HepG2 (cell line): ENCODE data around the gene ASB16. TPM values are rescaled to one million over a fixed set of nuclear protein-coding genes. Genes with fewer than 3 reads are reported as not detected.

Experiments used
- AGO2 ChIP-seq: fragments of 200-400 bp; formaldehyde crosslinking; optimal IDR thresholded peaks from 2 replicates; pipeline ENCODE3; 2017; ENCODE audit warnings: mild to moderate bottlenecking, low read depth, low read length, moderate library complexity
- CHCHD3 ChIP-seq: sonication (generic); formaldehyde crosslinking; IDR thresholded peaks from 2 replicates; pipeline ENCODE4 v1.8.0; 2022; ENCODE audit warnings: mild to moderate bottlenecking, missing genetic modification reagents, moderate library complexity
- ERF ChIP-seq: IDR thresholded peaks from 2 replicates; pipeline ENCODE4 v1.6.1; 2018; ENCODE audit warnings: missing biosample characterization, missing genetic modification reagents
- ETV5 ChIP-seq: IDR thresholded peaks from 2 replicates; pipeline ENCODE4 v1.6.1; 2018; ENCODE audit warnings: missing biosample characterization, missing genetic modification reagents, inconsistent platforms, borderline replicate concordance
- GABPB1 ChIP-seq: IDR thresholded peaks from 2 replicates; pipeline ENCODE4 v1.6.1; 2016; ENCODE audit warnings: mild to moderate bottlenecking, missing genetic modification reagents, moderate library complexity, missing compliant biosample characterization
- HOXA7 ChIP-seq: sonication (generic); formaldehyde crosslinking; IDR thresholded peaks from 2 replicates; pipeline ENCODE4 v1.8.1; 2022; ENCODE audit warnings: mild to moderate bottlenecking, missing genetic modification reagents, moderate library complexity
- MEIS2 ChIP-seq: sonication (generic); formaldehyde crosslinking; IDR thresholded peaks from 2 replicates; pipeline ENCODE4 v1.9.0; 2021; ENCODE audit warnings: mild to moderate bottlenecking, missing genetic modification reagents
- POGZ ChIP-seq: sonication (generic); formaldehyde crosslinking; IDR thresholded peaks from 2 replicates; pipeline ENCODE4 v1.4.0; 2020; ENCODE audit warnings: mild to moderate bottlenecking, missing genetic modification reagents
- RBM22 ChIP-seq: fragments of 200-400 bp; formaldehyde crosslinking; optimal IDR thresholded peaks from 2 replicates; pipeline ENCODE3; 2017; ENCODE audit warnings: mild to moderate bottlenecking, low read length, moderate library complexity
- RBM39 ChIP-seq: fragments of 200-400 bp; formaldehyde crosslinking; IDR thresholded peaks from one replicate; pipeline ENCODE4 v1.6.1; 2018; ENCODE audit warnings: antibody characterized with exemption, mild to moderate bottlenecking, low read depth, low read length; ENCODE audit not compliant: poor library complexity, severe bottlenecking
- SALL2 ChIP-seq: sonication (generic); formaldehyde crosslinking; IDR thresholded peaks from 2 replicates; pipeline ENCODE4 v1.8.1; 2023; ENCODE audit warnings: mild to moderate bottlenecking, missing genetic modification reagents, inconsistent platforms
- ZFP36L1 ChIP-seq: sonication (generic); formaldehyde crosslinking; IDR thresholded peaks from 2 replicates; pipeline ENCODE4 v1.8.0; 2022; ENCODE audit warnings: mild to moderate bottlenecking, missing genetic modification reagents, moderate library complexity
- ZNF121 ChIP-seq: sonication (generic); formaldehyde crosslinking; IDR thresholded peaks from 2 replicates; pipeline ENCODE4 v1.5.0; 2020; ENCODE audit warnings: mild to moderate bottlenecking, missing genetic modification reagents
- ZNF329 ChIP-seq: sonication (generic); formaldehyde crosslinking; IDR thresholded peaks from 2 replicates; pipeline ENCODE4 v1.9.0; 2021; ENCODE audit warnings: low read depth, mild to moderate bottlenecking, missing genetic modification reagents
- ZNF674 ChIP-seq: sonication (generic); formaldehyde crosslinking; IDR thresholded peaks from 2 replicates; pipeline ENCODE4 v1.5.0; 2020; ENCODE audit warnings: low read depth, mild to moderate bottlenecking, missing genetic modification reagents
- ZNF746 ChIP-seq: sonication (generic); formaldehyde crosslinking; IDR thresholded peaks from 2 replicates; pipeline ENCODE4 v1.8.0; 2022; ENCODE audit warnings: mild to moderate bottlenecking, missing genetic modification reagents
- polyA plus RNA-seq, 8 experiments: library from polyadenylated mRNA; depleted of rRNA in 3 of 8; stranded (reverse) in 7 of 8; unstranded in 1 of 8; fragments of >200 nt; fragmentation: Illumina TruSeq in 4 of 8; extraction: Trizol in 4 of 8; gene quantifications; 2 replicates each; pipeline versions ENCODE4 v1.2.1 to v1.2.3, GENCODE V29; 2011 to 2016; ENCODE audit warnings: low read depth in 4 of 8, missing spikeins in 1 of 8, mixed read lengths in 1 of 8; ENCODE audit not compliant: insufficient read depth in 1 of 8
- total RNA-seq, 5 experiments: library from RNA; depleted of rRNA; stranded (reverse); fragments of >200 nt; fragmentation: Illumina TruSeq; extraction: Trizol; gene quantifications; 2 replicates each; pipeline ENCODE4 v1.2.3, GENCODE V29; 2016; ENCODE audit warnings: low read depth in 1 of 5
- TF ChIP-seq, protein P1 (sequence below): sonication (generic); formaldehyde crosslinking; IDR thresholded peaks from 2 replicates; pipeline ENCODE4 v1.4.0; 2020; ENCODE audit warnings: mild to moderate bottlenecking, missing genetic modification reagents
- TF ChIP-seq, protein P2 (sequence below): sonication (generic); formaldehyde crosslinking; IDR thresholded peaks from 2 replicates; pipeline ENCODE4 v1.5.0; 2020; ENCODE audit warnings: mild to moderate bottlenecking, low read depth, missing genetic modification reagents, borderline replicate concordance
- TF ChIP-seq, protein P3 (sequence below): sonication (generic); formaldehyde crosslinking; IDR thresholded peaks from 2 replicates; pipeline ENCODE4 v1.5.1; 2020; ENCODE audit warnings: missing genetic modification reagents, mild to moderate bottlenecking, borderline replicate concordance
- TF ChIP-seq, protein P4 (sequence below): sonication (generic); formaldehyde crosslinking; IDR thresholded peaks from 2 replicates; pipeline ENCODE4 v1.4.0; 2020; ENCODE audit warnings: missing genetic modification reagents, borderline replicate concordance

ASB16 gene
- total and polyA plus RNA-seq, 2 of the 13 experiments (the other 11 are each of a cell fraction or from before 2014, with no cell fraction given): 0.07 TPM; not detected in 1

DNA sequence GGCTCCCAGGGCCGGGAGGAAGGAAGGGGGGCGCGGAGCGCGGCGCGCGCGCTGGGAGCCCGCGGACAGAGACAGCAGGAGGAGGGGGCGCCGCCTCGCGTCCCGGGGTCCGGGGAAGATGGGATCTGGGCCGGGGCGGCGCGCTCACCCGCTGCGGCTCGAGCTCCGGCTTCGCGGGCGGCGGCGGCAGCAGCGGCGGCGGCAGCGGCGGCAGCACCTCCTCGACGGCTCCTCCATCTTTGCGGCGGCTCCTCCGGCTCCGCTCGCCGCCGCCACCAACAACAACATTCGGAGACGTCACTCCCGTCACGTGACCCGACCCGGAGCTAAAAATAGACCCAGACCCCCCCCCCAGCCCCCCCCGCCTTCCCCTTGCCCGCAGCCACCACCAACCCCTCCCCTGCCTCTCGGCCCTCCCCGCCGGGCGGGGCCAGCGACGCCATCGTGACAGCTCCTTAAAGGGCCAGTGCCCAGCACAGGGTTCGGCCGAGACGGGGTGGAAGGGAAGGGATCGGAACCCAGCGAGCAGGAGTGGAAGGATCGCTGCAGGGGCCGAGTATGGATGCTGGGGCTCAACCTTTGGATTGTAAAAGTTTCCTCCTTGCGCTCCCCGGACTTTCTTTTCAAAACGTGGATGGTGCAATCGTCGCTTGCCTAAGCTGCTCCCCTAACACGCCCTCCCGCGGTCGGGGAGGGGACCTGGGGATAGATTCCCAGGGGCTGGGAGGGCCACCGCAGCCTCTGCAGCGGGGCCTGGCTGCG lies 47.0 kb upstream of the ASB16 start, which contains the start of gene HDAC5 (continued):
- TF ChIP-seq, protein P1, sequence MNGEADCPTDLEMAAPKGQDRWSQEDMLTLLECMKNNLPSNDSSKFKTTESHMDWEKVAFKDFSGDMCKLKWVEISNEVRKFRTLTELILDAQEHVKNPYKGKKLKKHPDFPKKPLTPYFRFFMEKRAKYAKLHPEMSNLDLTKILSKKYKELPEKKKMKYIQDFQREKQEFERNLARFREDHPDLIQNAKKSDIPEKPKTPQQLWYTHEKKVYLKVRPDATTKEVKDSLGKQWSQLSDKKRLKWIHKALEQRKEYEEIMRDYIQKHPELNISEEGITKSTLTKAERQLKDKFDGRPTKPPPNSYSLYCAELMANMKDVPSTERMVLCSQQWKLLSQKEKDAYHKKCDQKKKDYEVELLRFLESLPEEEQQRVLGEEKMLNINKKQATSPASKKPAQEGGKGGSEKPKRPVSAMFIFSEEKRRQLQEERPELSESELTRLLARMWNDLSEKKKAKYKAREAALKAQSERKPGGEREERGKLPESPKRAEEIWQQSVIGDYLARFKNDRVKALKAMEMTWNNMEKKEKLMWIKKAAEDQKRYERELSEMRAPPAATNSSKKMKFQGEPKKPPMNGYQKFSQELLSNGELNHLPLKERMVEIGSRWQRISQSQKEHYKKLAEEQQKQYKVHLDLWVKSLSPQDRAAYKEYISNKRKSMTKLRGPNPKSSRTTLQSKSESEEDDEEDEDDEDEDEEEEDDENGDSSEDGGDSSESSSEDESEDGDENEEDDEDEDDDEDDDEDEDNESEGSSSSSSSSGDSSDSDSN (CRISPR knock-in tag): peak; percentile 87
- TF ChIP-seq, protein P2, sequence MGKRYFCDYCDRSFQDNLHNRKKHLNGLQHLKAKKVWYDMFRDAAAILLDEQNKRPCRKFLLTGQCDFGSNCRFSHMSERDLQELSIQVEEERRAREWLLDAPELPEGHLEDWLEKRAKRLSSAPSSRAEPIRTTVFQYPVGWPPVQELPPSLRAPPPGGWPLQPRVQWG (CRISPR knock-in tag): no peak
- TF ChIP-seq, protein P3, sequence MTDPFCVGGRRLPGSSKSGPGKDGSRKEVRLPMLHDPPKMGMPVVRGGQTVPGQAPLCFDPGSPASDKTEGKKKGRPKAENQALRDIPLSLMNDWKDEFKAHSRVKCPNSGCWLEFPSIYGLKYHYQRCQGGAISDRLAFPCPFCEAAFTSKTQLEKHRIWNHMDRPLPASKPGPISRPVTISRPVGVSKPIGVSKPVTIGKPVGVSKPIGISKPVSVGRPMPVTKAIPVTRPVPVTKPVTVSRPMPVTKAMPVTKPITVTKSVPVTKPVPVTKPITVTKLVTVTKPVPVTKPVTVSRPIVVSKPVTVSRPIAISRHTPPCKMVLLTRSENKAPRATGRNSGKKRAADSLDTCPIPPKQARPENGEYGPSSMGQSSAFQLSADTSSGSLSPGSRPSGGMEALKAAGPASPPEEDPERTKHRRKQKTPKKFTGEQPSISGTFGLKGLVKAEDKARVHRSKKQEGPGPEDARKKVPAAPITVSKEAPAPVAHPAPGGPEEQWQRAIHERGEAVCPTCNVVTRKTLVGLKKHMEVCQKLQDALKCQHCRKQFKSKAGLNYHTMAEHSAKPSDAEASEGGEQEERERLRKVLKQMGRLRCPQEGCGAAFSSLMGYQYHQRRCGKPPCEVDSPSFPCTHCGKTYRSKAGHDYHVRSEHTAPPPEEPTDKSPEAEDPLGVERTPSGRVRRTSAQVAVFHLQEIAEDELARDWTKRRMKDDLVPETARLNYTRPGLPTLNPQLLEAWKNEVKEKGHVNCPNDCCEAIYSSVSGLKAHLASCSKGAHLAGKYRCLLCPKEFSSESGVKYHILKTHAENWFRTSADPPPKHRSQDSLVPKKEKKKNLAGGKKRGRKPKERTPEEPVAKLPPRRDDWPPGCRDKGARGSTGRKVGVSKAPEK: no peak; the same call in 1 of the 2 replicates
- TF ChIP-seq ZNF746 (CRISPR knock-in tag): peak; percentile 86
- TF ChIP-seq POGZ (CRISPR knock-in tag): peak; percentile 29
- peak; percentile 79; the same call in 1 of the 2 replicates for TF ChIP-seq ZFP36L1 (CRISPR knock-in tag)
- no peak for TF ChIP-seq ZNF674 (CRISPR knock-in tag)
- TF ChIP-seq SALL2: peak; percentile 62
- no peak for TF ChIP-seq RBM39
- TF ChIP-seq AGO2: no peak
- TF ChIP-seq ZNF121 (CRISPR knock-in tag): no peak
- no peak for TF ChIP-seq ZNF329 (CRISPR knock-in tag)
- TF ChIP-seq, protein P4, sequence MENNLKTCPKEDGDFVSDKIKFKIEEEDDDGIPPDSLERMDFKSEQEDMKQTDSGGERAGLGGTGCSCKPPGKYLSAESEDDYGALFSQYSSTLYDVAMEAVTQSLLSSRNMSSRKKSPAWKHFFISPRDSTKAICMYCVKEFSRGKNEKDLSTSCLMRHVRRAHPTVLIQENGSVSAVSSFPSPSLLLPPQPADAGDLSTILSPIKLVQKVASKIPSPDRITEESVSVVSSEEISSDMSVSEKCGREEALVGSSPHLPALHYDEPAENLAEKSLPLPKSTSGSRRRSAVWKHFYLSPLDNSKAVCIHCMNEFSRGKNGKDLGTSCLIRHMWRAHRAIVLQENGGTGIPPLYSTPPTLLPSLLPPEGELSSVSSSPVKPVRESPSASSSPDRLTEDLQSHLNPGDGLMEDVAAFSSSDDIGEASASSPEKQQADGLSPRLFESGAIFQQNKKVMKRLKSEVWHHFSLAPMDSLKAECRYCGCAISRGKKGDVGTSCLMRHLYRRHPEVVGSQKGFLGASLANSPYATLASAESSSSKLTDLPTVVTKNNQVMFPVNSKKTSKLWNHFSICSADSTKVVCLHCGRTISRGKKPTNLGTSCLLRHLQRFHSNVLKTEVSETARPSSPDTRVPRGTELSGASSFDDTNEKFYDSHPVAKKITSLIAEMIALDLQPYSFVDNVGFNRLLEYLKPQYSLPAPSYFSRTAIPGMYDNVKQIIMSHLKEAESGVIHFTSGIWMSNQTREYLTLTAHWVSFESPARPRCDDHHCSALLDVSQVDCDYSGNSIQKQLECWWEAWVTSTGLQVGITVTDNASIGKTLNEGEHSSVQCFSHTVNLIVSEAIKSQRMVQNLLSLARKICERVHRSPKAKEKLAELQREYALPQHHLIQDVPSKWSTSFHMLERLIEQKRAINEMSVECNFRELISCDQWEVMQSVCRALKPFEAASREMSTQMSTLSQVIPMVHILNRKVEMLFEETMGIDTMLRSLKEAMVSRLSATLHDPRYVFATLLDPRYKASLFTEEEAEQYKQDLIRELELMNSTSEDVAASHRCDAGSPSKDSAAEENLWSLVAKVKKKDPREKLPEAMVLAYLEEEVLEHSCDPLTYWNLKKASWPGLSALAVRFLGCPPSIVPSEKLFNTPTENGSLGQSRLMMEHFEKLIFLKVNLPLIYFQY (CRISPR knock-in tag): peak; percentile 36; the same call in 1 of the 2 replicates
- TF ChIP-seq GABPB1 (CRISPR knock-in tag): peak; percentile 69
- TF ChIP-seq MEIS2 (CRISPR knock-in tag): peak; percentile 61; the same call in 1 of the 2 replicates
- TF ChIP-seq HOXA7 (CRISPR knock-in tag): no peak
- TF ChIP-seq CHCHD3 (CRISPR knock-in tag): no peak
- TF ChIP-seq ETV5 (CRISPR knock-in tag): no peak; the same call in 1 of the 2 replicates
- TF ChIP-seq RBM22: no peak
- TF ChIP-seq ERF (CRISPR knock-in tag): peak; percentile 78; the same call in 1 of the 2 replicates
